ENCODE results near the gene EGFLAM. TPM values are rescaled to one million over a fixed set of nuclear protein-coding genes. Genes with fewer than 3 reads are reported as not detected.
A peak's percentile ranks its signal among the peaks of the same experiment; 100 is the strongest.

Gene EGFLAM
- total and polyA plus RNA-seq, 2 experiments from 2014 or later = 0.24 to 1.9 TPM

GRCh38 chr5:38367966-38368365 is 109.6 kb downstream of the EGFLAM start:
- H3K4me1 ChIP-seq (ENCODE audit: insufficient read depth) = no peaks in the 10 kb centered on the region
- H3K27ac ChIP-seq (ENCODE audit: low read depth) = no peak overlapping the region
- H3F3A ChIP-seq (replicated peaks; ENCODE audit: low read depth) = no peaks in the 10 kb centered on the region
- no peak for TF ChIP-seq ZNF114 (CRISPR knock-in tag; IDR thresholded peaks at IDR 0.05)
- no peak for TF ChIP-seq CREB1 (CRISPR knock-in tag; IDR thresholded peaks at IDR 0.05; ENCODE audit: low read depth)
- TF ChIP-seq CTCF (conservative IDR thresholded peaks at IDR 0.05; ENCODE audit: low read depth in 2 of 2) = no peak
- no peak for TF ChIP-seq ETS1 (IDR thresholded peaks at IDR 0.05)
- no peak for TF ChIP-seq POLR2AphosphoS5 (IDR thresholded peaks at IDR 0.05; ENCODE audit: low read depth)
- no peak for TF ChIP-seq STAT1 (IDR thresholded peaks at IDR 0.05; ENCODE audit: unreplicated experiment)
- no peak for TF ChIP-seq ZNF331 (CRISPR knock-in tag; IDR thresholded peaks at IDR 0.05; ENCODE audit: low read depth)
- TF ChIP-seq REST (IDR thresholded peaks at IDR 0.05; ENCODE audit: unreplicated experiment) = no peak
- TF ChIP-seq EZH2 (IDR thresholded peaks at IDR 0.05; ENCODE audit: low read depth, unreplicated experiment) = no peak
- TF ChIP-seq JUNB (IDR thresholded peaks at IDR 0.05; ENCODE audit: unreplicated experiment) = no peak
- no peak for TF ChIP-seq EZH2phosphoT487 (IDR thresholded peaks at IDR 0.05; ENCODE audit: unreplicated experiment)
- no peak for TF ChIP-seq ZNF462 (CRISPR knock-in tag; IDR thresholded peaks at IDR 0.05)
- TF ChIP-seq NANOG (IDR thresholded peaks at IDR 0.05; ENCODE audit: borderline replicate concordance) = no peak
- Mint-ChIP-seq H3K27me3 (ENCODE audit: insufficient read depth, low read depth, poor library complexity) (no peaks in the 10 kb centered on the region), H3K9me3 (no peaks in the 10 kb centered on the region), H3K36me3 (ENCODE audit: low read depth) (no peaks in the 10 kb centered on the region), H3K27ac (no peak overlapping the region), H3K4me1 (peaks cover 9% of the 10 kb centered on the region; the same call in 1 of the 3 replicates), H3K4me3 (no peak overlapping the region)
- ATAC-seq (no peak), DNase-seq (ENCODE audit: low spot score) (no peak)
- H3K27me3 ChIP-seq (ENCODE audit: insufficient read depth) = no peaks in the 10 kb centered on the region
- H3K4me2 ChIP-seq = no peak overlapping the region
- H4K20me1 ChIP-seq (replicated peaks; ENCODE audit: insufficient read depth) = no peaks in the 10 kb centered on the region
- no peaks in the 10 kb centered on the region for H3K36me3 ChIP-seq (ENCODE audit: insufficient read depth)
- H3K9me2 ChIP-seq (ENCODE audit: insufficient read depth) = peaks cover 8% of the 10 kb centered on the region; the same call in 1 of the 2 replicates
- H2AFZ ChIP-seq = peak overlapping the region; percentile 85; the same call in 1 of the 2 replicates
- H3K4me3 ChIP-seq = no peak overlapping the region
- H3K79me2 ChIP-seq (replicated peaks; ENCODE audit: insufficient read depth) = no peaks in the 10 kb centered on the region

Data from GM23338 (cell line).